C4-2B (cell line): Measurements from ENCODE around the gene ZNF326.

Source experiments
- CTCF ChIP-seq: fragments of 450-650 bp; conservative IDR thresholded peaks from 2 replicates; pipeline ENCODE4 v1.5.1; 2017; ENCODE audit warnings: mild to moderate bottlenecking
- ZFX ChIP-seq: fragments of 450-650 bp; IDR thresholded peaks from 2 replicates; pipeline ENCODE4 v1.6.1; 2017

GRCh38 chr1:89986020-89986419, 8.9 kb upstream of the ZNF326 start:
- no peak for TF ChIP-seq CTCF
- no peak for TF ChIP-seq ZFX
